ENCODE results near the gene TMEM156.

TMEM156 gene

GRCh38 chr4:39067451-39067850, 35.2 kb upstream of the TMEM156 start:
- Histone ChIP-seq H3K9ac (ENCODE audit: low read depth, low read length) (no peak overlapping the region), H3K27me3 (ENCODE audit: insufficient read depth, low read length, poor library complexity) (no peaks in the 10 kb centered on the region), H2AFZ (ENCODE audit: low read depth, low read length) (no peak overlapping the region), H3K27ac (ENCODE audit: low read length) (no peak overlapping the region), H3K4me3 (ENCODE audit: low read depth in 1 of 2, low read length in 2 of 2) (no peak overlapping the region), H4K20me1 (ENCODE audit: insufficient read depth, low read length) (peaks cover 6% of the 10 kb centered on the region; the same call in 1 of the 2 replicates), H3K79me2 (ENCODE audit: insufficient read depth, low read length) (0 out of 2 replicates have a peak, but pooled peaks cover 6% of the 10 kb centered on the region), H3K4me2 (ENCODE audit: insufficient read depth, low read length) (no peak overlapping the region), H3K9me3 (ENCODE audit: insufficient read depth, low read length, severe bottlenecking) (no peaks in the 10 kb centered on the region), H3K36me3 (ENCODE audit: insufficient read depth, low read length) (no peaks in the 10 kb centered on the region), H3K4me1 (ENCODE audit: insufficient read depth, low read length) (no peaks in the 10 kb centered on the region)
- TF ChIP-seq CTCF (IDR thresholded peaks at IDR 0.05; ENCODE audit: borderline replicate concordance, extremely low read depth, low read length, poor library complexity, severe bottlenecking): no peak
- TF ChIP-seq EZH2 (IDR thresholded peaks at IDR 0.05; ENCODE audit: borderline replicate concordance, low read depth, low read length, severe bottlenecking): no peak
- no peak for DNase-seq
- no peak for ATAC-seq (ENCODE audit: insufficient read depth, low read depth)

- H4K20me1 ChIP-seq (ENCODE audit: insufficient read depth, low read length): peaks cover 11% of the 10 kb centered on the region; the same call in 1 of the 2 replicates
- no peak overlapping the region for H3K27ac ChIP-seq (ENCODE audit: low read length)
- H3K4me3 ChIP-seq (ENCODE audit: low read depth in 1 of 2, low read length in 2 of 2): no peak overlapping the region
- H3K27me3 ChIP-seq (ENCODE audit: insufficient read depth, low read length, poor library complexity): no peaks in the 10 kb centered on the region
- ATAC-seq (ENCODE audit: insufficient read depth, low read depth): no peak
- TF ChIP-seq EZH2 (IDR thresholded peaks at IDR 0.05; ENCODE audit: borderline replicate concordance, low read depth, low read length, severe bottlenecking) (no peak), CTCF (IDR thresholded peaks at IDR 0.05; ENCODE audit: borderline replicate concordance, extremely low read depth, low read length, poor library complexity, severe bottlenecking) (no peak)
- no peaks in the 10 kb centered on the region for H3K4me1 ChIP-seq (ENCODE audit: insufficient read depth, low read length)
- no peak overlapping the region for H3K9ac ChIP-seq (ENCODE audit: low read depth, low read length)
- no peaks in the 10 kb centered on the region for H3K36me3 ChIP-seq (ENCODE audit: insufficient read depth, low read length)
- no peak overlapping the region for H3K4me2 ChIP-seq (ENCODE audit: insufficient read depth, low read length)
- DNase-seq: no peak
- H3K79me2 ChIP-seq (ENCODE audit: insufficient read depth, low read length): 0 out of 2 replicates have a peak, but pooled peaks cover 6% of the 10 kb centered on the region
- no peaks in the 10 kb centered on the region for H3K9me3 ChIP-seq (ENCODE audit: insufficient read depth, low read length, severe bottlenecking)
- H2AFZ ChIP-seq (ENCODE audit: low read depth, low read length): no peak overlapping the region
Measured at GRCh38 chr4:39067031-39067430, 34.8 kb upstream of the TMEM156 start.

GRCh38 chr4:39066371-39066770, 34.2 kb upstream of the TMEM156 start:
- Histone ChIP-seq H3K9me3 (ENCODE audit: insufficient read depth, low read length, severe bottlenecking) (no peaks in the 10 kb centered on the region), H3K4me2 (ENCODE audit: insufficient read depth, low read length) (no peak overlapping the region), H3K36me3 (ENCODE audit: insufficient read depth, low read length) (no peaks in the 10 kb centered on the region), H3K27ac (ENCODE audit: low read length) (no peak overlapping the region), H3K4me3 (ENCODE audit: low read depth in 1 of 2, low read length in 2 of 2) (no peak overlapping the region), H3K9ac (ENCODE audit: low read depth, low read length) (no peak overlapping the region), H3K4me1 (ENCODE audit: insufficient read depth, low read length) (no peaks in the 10 kb centered on the region), H3K79me2 (ENCODE audit: insufficient read depth, low read length) (peaks cover 8% of the 10 kb centered on the region; the same call in 1 of the 2 replicates), H4K20me1 (ENCODE audit: insufficient read depth, low read length) (peaks cover 14% of the 10 kb centered on the region; the same call in 1 of the 2 replicates), H2AFZ (ENCODE audit: low read depth, low read length) (no peak overlapping the region), H3K27me3 (ENCODE audit: insufficient read depth, low read length, poor library complexity) (no peaks in the 10 kb centered on the region)
- no peak for ATAC-seq (ENCODE audit: insufficient read depth, low read depth)
- DNase-seq: no peak
- TF ChIP-seq CTCF (IDR thresholded peaks at IDR 0.05; ENCODE audit: borderline replicate concordance, extremely low read depth, low read length, poor library complexity, severe bottlenecking) (no peak), EZH2 (IDR thresholded peaks at IDR 0.05; ENCODE audit: borderline replicate concordance, low read depth, low read length, severe bottlenecking) (no peak)

- no peak overlapping the region for H3K4me2 ChIP-seq (ENCODE audit: insufficient read depth, low read length)
- H3K4me1 ChIP-seq (ENCODE audit: insufficient read depth, low read length): no peaks in the 10 kb centered on the region
- no peak for TF ChIP-seq EZH2 (IDR thresholded peaks at IDR 0.05; ENCODE audit: borderline replicate concordance, low read depth, low read length, severe bottlenecking)
- no peak for TF ChIP-seq CTCF (IDR thresholded peaks at IDR 0.05; ENCODE audit: borderline replicate concordance, extremely low read depth, low read length, poor library complexity, severe bottlenecking)
- no peaks in the 10 kb centered on the region for H3K36me3 ChIP-seq (ENCODE audit: insufficient read depth, low read length)
- peaks cover 10% of the 10 kb centered on the region for H3K79me2 ChIP-seq (ENCODE audit: insufficient read depth, low read length)
- H2AFZ ChIP-seq (ENCODE audit: low read depth, low read length): no peak overlapping the region
- H4K20me1 ChIP-seq (ENCODE audit: insufficient read depth, low read length): peaks cover 11% of the 10 kb centered on the region; the same call in 1 of the 2 replicates
- DNase-seq: no peak
- no peaks in the 10 kb centered on the region for H3K9me3 ChIP-seq (ENCODE audit: insufficient read depth, low read length, severe bottlenecking)
- H3K27me3 ChIP-seq (ENCODE audit: insufficient read depth, low read length, poor library complexity): no peaks in the 10 kb centered on the region
- H3K4me3 ChIP-seq (ENCODE audit: low read depth in 1 of 2, low read length in 2 of 2): no peak overlapping the region
- no peak overlapping the region for H3K27ac ChIP-seq (ENCODE audit: low read length)
- H3K9ac ChIP-seq (ENCODE audit: low read depth, low read length): no peak overlapping the region
- no peak for ATAC-seq (ENCODE audit: insufficient read depth, low read depth)
Measured at GRCh38 chr4:39063430-39063829, 31.2 kb upstream of the TMEM156 start.
